ENCODE measurements around the gene FHIT. TPM values are rescaled to one million over a fixed set of nuclear protein-coding genes. Genes with fewer than 3 reads are reported as not detected.

The FHIT gene
- total RNA-seq, 1 experiment from 2014 or later = 9.8 TPM

- Histone ChIP-seq H2AFZ (no peak overlapping the region), H3K4me1 (replicated peaks; ENCODE audit: insufficient read depth) (no peaks in the 10 kb centered on the region), H3K79me2 (ENCODE audit: low read depth) (no peaks in the 10 kb centered on the region), H3K36me3 (ENCODE audit: low read depth) (no peaks in the 10 kb centered on the region), H3K9me2 (ENCODE audit: insufficient read depth) (no peaks in the 10 kb centered on the region), H3K27ac (no peak overlapping the region), H3F3A (ENCODE audit: insufficient read depth, low read depth) (no peaks in the 10 kb centered on the region), H3K27me3 (ENCODE audit: insufficient read depth, low read depth) (no peaks in the 10 kb centered on the region), H3K4me2 (no peak overlapping the region), H3K9me3 (ENCODE audit: insufficient read depth, low read depth) (no peaks in the 10 kb centered on the region), H3K4me3 (no peak overlapping the region), H4K20me1 (ENCODE audit: insufficient read depth) (no peaks in the 10 kb centered on the region)
- no peak for DNase-seq
- BruUV-seq (replicated peaks) = no TSS peak
- TF ChIP-seq EZH2 (IDR thresholded peaks at IDR 0.05; ENCODE audit: low read depth) = no peak
- TF ChIP-seq CTCF (conservative IDR thresholded peaks at IDR 0.05) = no peak
- ChIA-PET POLR2A (ENCODE audit: unreplicated experiment) (no interaction called here), CTCF (no interaction called here)
- intact Hi-C loops (cut with micrococcal nuclease; ENCODE audit: unreplicated experiment) = no loop called here
These were observed 1075.6 kb downstream of the FHIT start for GRCh38 chr3:60175680-60176079.

GRCh38 chr3:60169755-60170154 lies 1081.5 kb downstream of the FHIT start:
- TF ChIP-seq EZH2 (IDR thresholded peaks at IDR 0.05; ENCODE audit: low read depth) = no peak
- TF ChIP-seq CTCF (conservative IDR thresholded peaks at IDR 0.05) = no peak
- Histone ChIP-seq H3K9me3 (ENCODE audit: insufficient read depth, low read depth) (no peaks in the 10 kb centered on the region), H3K36me3 (ENCODE audit: low read depth) (no peaks in the 10 kb centered on the region), H3K27ac (no peak overlapping the region), H3K27me3 (ENCODE audit: insufficient read depth, low read depth) (no peaks in the 10 kb centered on the region), H3K79me2 (ENCODE audit: low read depth) (no peaks in the 10 kb centered on the region), H3K4me1 (replicated peaks; ENCODE audit: insufficient read depth) (no peaks in the 10 kb centered on the region), H2AFZ (no peak overlapping the region), H3K9me2 (ENCODE audit: insufficient read depth) (no peaks in the 10 kb centered on the region), H3F3A (ENCODE audit: insufficient read depth, low read depth) (no peaks in the 10 kb centered on the region), H4K20me1 (ENCODE audit: insufficient read depth) (no peaks in the 10 kb centered on the region), H3K4me3 (no peak overlapping the region), H3K4me2 (no peak overlapping the region)
- intact Hi-C loops (cut with micrococcal nuclease; ENCODE audit: unreplicated experiment) = no loop called here
- ChIA-PET POLR2A (ENCODE audit: unreplicated experiment) (no interaction called here), CTCF (no interaction called here)
- DNase-seq = no peak
- BruUV-seq (replicated peaks) = no TSS peak

GRCh38 chr3:60167186-60167585 lies 1084.1 kb downstream of the FHIT start:
- intact Hi-C loops (cut with micrococcal nuclease; ENCODE audit: unreplicated experiment) = no loop called here
- CTCF ChIA-PET = no interaction called here

More at GRCh38 chr3:60167186-60167585, 1084.1 kb downstream of the FHIT start:
- BruUV-seq (replicated peaks) = no TSS peak
- H3K9me3 ChIP-seq (ENCODE audit: insufficient read depth, low read depth) = no peaks in the 10 kb centered on the region
- no peak overlapping the region for H3K4me3 ChIP-seq
- TF ChIP-seq EZH2 (IDR thresholded peaks at IDR 0.05; ENCODE audit: low read depth) (no peak), CTCF (conservative IDR thresholded peaks at IDR 0.05) (no peak)
- no peak overlapping the region for H3K4me2 ChIP-seq
- DNase-seq = no peak
- POLR2A ChIA-PET (ENCODE audit: unreplicated experiment) = no interaction called here
- H4K20me1 ChIP-seq (ENCODE audit: insufficient read depth) = no peaks in the 10 kb centered on the region
- no peak overlapping the region for H3K27ac ChIP-seq
- no peaks in the 10 kb centered on the region for H3F3A ChIP-seq (ENCODE audit: insufficient read depth, low read depth)
- no peaks in the 10 kb centered on the region for H3K9me2 ChIP-seq (ENCODE audit: insufficient read depth)
- no peaks in the 10 kb centered on the region for H3K36me3 ChIP-seq (ENCODE audit: low read depth)
- no peaks in the 10 kb centered on the region for H3K27me3 ChIP-seq (ENCODE audit: insufficient read depth, low read depth)
- no peaks in the 10 kb centered on the region for H3K4me1 ChIP-seq (replicated peaks; ENCODE audit: insufficient read depth)
- H2AFZ ChIP-seq = no peak overlapping the region
- H3K79me2 ChIP-seq (ENCODE audit: low read depth) = no peaks in the 10 kb centered on the region

Measured in PC-9 (cell line).